H7 (cell line): ENCODE data around the gene KMT5C. TPM values are rescaled to one million over a fixed set of nuclear protein-coding genes. Genes with fewer than 3 reads are reported as not detected.
"Not testable (repeated sequence)": the region's sequence is repeated elsewhere in the genome, so short reads cannot be mapped to it uniquely, and the experiment has no call there.

Experiments
- DNase-seq: peaks from one replicate; pipeline ENCODE4 v3.0.0; 2012
- H3K27me3 ChIP-seq: 2 replicates; pipeline ENCODE4 v1.6.0; 2011; ENCODE audit warnings: mild to moderate bottlenecking, low read length; ENCODE audit not compliant: control insufficient read depth, insufficient read depth
- H3K36me3 ChIP-seq: replicated peaks from 2 replicates; pipeline ENCODE4 v1.5.1; 2011; ENCODE audit warnings: low read length; ENCODE audit not compliant: control insufficient read depth, insufficient read depth
- H3K4me3 ChIP-seq: 2 replicates; pipeline ENCODE4 v1.5.1; 2011; ENCODE audit warnings: low read depth, mild to moderate bottlenecking, control low read depth, low read length, moderate library complexity; ENCODE audit not compliant: insufficient read depth
- total RNA-seq: library from RNA; depleted of rRNA; stranded (reverse); fragments of >200 nt; shearing (Covaris generic); gene quantifications from 2 replicates; pipeline ENCODE4 v1.2.3, GENCODE V29; 2014

The KMT5C gene
- total RNA-seq, 1 experiment from 2014 or later: 36.1 TPM

GRCh38 chr19:55310498-55310897 lies 29.2 kb upstream of the KMT5C start:
- peak; percentile 24 for DNase-seq
- Histone ChIP-seq H3K4me3 (no peak overlapping the region), H3K36me3 (peaks cover 22% of the 10 kb centered on the region), H3K27me3 (no peaks in the 10 kb centered on the region)

- peaks cover 16% of the 10 kb centered on the region for H3K36me3 ChIP-seq
- no peak overlapping the region for H3K4me3 ChIP-seq
- H3K27me3 ChIP-seq: no peaks in the 10 kb centered on the region
- no peak for DNase-seq
Observed at GRCh38 chr19:55311397-55311796, 28.3 kb upstream of the KMT5C start.

DNA sequence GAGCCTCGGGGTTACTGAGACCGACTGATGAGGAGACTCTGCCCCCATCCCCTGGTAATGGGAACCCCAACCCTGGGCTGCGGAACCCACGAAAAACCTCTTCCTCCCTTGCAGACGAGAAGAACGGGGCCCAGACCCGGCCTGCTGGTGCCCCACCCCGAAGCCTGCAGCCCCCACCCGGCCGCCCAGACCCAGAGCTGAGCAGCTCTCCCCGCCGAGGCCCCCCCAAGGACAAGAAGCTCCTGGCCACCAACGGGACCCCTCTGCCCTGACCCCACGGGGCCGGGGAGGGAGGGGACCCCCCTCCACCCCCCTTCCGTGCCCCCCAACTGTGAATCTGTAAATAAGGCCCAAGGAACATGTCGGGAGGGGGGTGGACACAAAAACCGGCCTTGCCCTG lies 27.9 kb upstream of the KMT5C start:
- DNase-seq: peak; percentile 53
- H3K36me3 ChIP-seq: peaks cover 14% of the 10 kb centered on the region
- no peak overlapping the region for H3K4me3 ChIP-seq
- H3K27me3 ChIP-seq: no peaks in the 10 kb centered on the region

DNA sequence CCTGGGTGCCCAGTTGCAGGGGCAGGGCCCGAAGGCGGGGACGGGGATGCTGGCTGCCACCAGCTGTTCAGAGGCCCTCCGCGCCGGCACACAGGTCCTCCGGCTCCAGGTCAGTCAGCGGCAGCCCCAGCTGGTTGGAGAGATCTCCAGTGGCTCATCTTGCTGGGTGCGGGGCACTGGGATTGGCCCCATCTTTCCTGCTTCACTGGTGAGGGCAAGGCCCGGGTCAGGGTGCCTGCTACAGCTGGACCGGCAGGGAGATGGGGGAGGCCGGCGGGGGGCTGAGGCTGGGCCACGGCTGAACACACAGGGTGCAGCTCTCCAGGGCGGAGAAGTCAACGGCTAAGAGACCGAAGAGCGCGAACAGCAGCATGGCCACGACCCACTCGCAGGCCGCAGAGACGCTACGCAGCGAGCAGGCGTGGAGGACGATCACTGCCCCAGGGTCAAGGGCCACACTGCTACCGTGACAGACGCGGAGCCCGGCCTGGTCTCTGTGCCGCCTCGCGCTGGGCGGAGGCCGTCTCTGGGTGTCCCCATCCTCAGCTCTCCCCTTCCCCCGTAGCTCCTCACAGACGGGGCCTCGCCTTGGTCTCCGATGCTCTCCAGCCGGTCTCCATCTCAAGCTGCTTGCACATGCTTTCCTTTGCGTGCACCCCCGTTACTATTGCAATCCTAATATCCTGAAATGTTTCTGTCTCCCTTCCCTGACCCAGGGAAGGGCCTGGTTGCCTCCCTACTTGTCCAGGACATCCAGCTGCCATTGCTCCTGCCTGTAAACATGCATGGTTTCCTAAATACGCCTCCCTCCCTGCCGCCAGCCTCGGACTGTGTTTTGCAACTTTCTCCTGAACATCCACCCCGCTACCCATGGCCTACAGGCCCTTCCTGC lies 26.8 kb upstream of the KMT5C start:
- no peaks in the 10 kb centered on the region for H3K27me3 ChIP-seq
- no peak overlapping the region for H3K4me3 ChIP-seq
- H3K36me3 ChIP-seq: peaks cover 13% of the 10 kb centered on the region
- DNase-seq: peak; percentile 64

- DNase-seq: peak; percentile 35
- Histone ChIP-seq H3K4me3 (no peak overlapping the region), H3K36me3 (peaks cover 3% of the 10 kb centered on the region; the same call in 1 of the 2 replicates), H3K27me3 (no peaks in the 10 kb centered on the region)
Observed at GRCh38 chr19:55314396-55314795, 25.3 kb upstream of the KMT5C start.

- no peaks in the 10 kb centered on the region for H3K36me3 ChIP-seq
- H3K27me3 ChIP-seq: no peaks in the 10 kb centered on the region
- DNase-seq: no peak
- H3K4me3 ChIP-seq: no peak overlapping the region
Observed at GRCh38 chr19:55315956-55316525, 23.6 kb upstream of the KMT5C start.

- no peaks in the 10 kb centered on the region for H3K27me3 ChIP-seq
- DNase-seq: peak; percentile 65
- no peaks in the 10 kb centered on the region for H3K36me3 ChIP-seq
- H3K4me3 ChIP-seq: no peak overlapping the region
Observed at GRCh38 chr19:55316646-55317045, 23.0 kb upstream of the KMT5C start.

DNA sequence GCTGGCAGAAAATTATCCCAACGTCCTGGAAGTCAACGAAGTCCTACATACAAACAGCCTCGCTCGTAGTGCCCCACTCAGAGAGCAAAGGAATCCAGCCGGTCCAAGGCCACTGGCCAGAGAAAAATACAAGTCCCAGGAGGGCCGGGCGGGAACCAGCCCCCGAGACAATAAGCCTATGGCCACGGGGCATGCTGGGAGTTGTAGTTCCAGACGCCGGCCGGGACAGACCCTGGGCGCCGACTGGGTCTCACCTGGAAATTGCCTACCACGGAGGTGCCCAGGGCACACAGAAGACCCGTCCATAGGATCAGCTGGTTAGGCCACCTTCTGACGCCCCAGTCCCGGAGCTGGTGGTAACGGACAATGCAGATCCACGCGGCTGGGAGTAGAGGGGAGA lies 19.9 kb upstream of the KMT5C start:
- peak overlapping the region; percentile 37 for H3K4me3 ChIP-seq
- H3K36me3 ChIP-seq: no peaks in the 10 kb centered on the region
- no peaks in the 10 kb centered on the region for H3K27me3 ChIP-seq
- DNase-seq: peak; percentile 96

GRCh38 chr19:55320844-55321419 lies 18.7 kb upstream of the KMT5C start:
- H3K36me3 ChIP-seq: no peaks in the 10 kb centered on the region

DNA sequence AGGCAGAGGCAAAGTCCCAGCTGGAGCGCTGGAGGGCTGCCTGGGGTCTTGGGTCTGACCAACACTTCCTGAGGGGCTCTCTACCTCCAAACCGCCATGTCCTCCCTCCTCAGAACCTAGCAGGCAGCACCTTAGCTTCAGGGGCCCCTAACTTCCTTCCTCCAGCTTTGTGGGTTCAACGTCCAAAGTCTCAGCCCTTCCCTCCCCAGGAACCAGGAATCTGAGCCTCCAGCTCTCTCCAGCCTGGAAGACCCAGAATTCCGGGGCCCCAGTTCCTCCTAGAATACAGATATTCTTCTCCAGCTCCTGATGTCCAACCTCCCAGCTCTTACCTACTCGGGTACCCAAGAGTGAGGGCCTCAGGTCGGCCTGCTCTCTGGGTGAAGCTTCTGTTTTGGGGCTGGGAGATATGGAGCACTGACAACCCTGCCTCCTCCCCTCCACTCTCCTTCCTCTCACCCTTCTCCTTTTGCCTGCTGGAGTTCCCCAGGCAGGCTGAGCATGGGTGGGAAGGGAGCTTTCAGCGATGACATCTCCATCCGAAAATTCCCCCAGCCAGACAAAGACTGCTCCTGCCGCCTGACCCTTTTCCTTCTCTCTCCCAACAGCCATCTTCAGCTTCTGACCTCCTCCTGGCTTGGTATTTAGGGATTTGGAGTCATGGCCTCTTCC lies 18.1 kb upstream of the KMT5C start:
- Histone ChIP-seq H3K4me3 (no peak overlapping the region), H3K27me3 (no peaks in the 10 kb centered on the region), H3K36me3 (no peaks in the 10 kb centered on the region)
- DNase-seq: no peak

More at GRCh38 chr19:55320844-55321419, 18.7 kb upstream of the KMT5C start:
- peak; percentile 57 for DNase-seq
- no peak overlapping the region for H3K4me3 ChIP-seq
- no peaks in the 10 kb centered on the region for H3K27me3 ChIP-seq

DNA sequence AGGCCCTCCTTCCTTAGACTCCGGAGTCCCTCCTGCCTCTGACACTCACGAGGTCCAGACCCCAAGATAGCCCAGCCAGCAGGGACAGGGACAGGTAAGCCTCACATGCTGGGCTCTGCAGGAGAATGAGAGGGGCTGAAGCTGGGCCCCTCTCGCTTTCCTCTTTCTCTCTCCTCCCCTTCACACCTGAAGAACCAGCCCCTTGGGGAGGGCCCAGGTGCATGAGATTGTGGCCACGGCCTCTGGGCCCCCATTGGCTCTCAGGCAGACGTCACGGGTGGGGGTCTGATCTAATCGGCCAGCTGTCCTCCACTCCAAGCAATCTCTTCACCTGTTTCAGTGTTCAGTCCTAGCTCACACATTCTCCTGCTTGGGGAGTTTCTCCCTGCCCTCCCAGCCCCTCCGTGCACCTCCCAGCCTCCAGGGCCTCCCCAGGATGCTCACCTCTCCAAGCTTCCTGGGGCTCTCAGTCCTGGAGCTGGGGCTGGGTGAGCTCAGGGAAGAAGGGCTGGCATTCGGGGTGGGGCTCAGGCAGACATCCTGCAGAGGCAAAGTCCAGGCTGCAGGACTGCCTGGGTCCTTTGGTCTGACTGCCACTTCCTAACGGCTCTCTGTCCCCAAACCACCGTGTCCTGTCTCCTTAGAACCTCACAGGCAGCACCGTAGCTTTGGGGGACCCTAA lies 17.3 kb upstream of the KMT5C start:
- Histone ChIP-seq H3K36me3 (no peaks in the 10 kb centered on the region), H3K4me3 (no peak overlapping the region), H3K27me3 (no peaks in the 10 kb centered on the region)
- DNase-seq: no peak

- Histone ChIP-seq H3K27me3 (no peaks in the 10 kb centered on the region), H3K36me3 (no peaks in the 10 kb centered on the region), H3K4me3 (no peak overlapping the region)
- DNase-seq: no peak
Observed at GRCh38 chr19:55324662-55325061, 15.0 kb upstream of the KMT5C start.

DNA sequence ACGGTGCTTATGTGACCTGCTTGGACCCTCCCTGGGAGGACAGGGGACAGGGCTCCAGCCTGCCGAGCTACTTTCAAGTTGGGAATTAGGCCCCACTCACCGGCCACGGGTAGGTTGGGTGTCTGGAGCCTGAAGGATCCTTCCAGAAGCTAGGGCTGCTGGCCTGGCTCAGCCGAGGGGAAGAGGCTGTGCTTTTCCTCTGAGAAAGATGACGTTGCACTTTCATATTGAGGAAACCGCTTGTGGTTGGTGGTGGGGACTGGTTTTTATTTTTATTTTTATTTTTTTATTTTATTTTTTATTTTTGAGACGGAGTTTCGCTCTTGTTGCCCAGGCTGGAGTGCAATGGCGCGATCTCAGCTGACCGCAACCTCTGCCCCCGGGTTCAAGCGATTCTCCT lies 14.5 kb upstream of the KMT5C start, which contains the start of gene TMEM150B:
Gene TMEM150B (minus strand): TSS at position 170 of the 400 bp plus-strand sequence. CDS start 4,305 bp downstream, outside the sequence.
- no peaks in the 10 kb centered on the region for H3K27me3 ChIP-seq
- no peak within 1 kb of the TSS for H3K4me3 ChIP-seq
- no peaks in the 10 kb centered on the region for H3K36me3 ChIP-seq
- no peak for DNase-seq

GRCh38 chr19:55328774-55329318 lies 10.8 kb upstream of the KMT5C start:
- H3K4me3 ChIP-seq, H3K27me3 ChIP-seq, DNase-seq, H3K36me3 ChIP-seq: not testable (repeated sequence)
